Left renal cortex interstitium (tissue), 4 donors: Measurements from ENCODE around the gene SORCS3. TPM values are rescaled to one million over a fixed set of nuclear protein-coding genes. Genes with fewer than 3 reads are reported as not detected.

Experiments used
- DNase-seq, 4 donors: peaks; one replicate each; pipeline ENCODE4 v3.0.0-alpha.2; 2013; ENCODE audit warnings: low read depth in 4 of 4, low spot score in 2 of 4, missing footprints in 1 of 4
- polyA plus RNA-seq, 4 donors: library from polyadenylated mRNA; unstranded; fragments of 120-200 nt; gene quantifications; one replicate each; pipeline ENCODE4 v1.2.1, GENCODE V29; 2013; ENCODE audit not compliant: insufficient read length in 4 of 4

The SORCS3 gene
- polyA plus RNA-seq, 4 donors: 2.8 to 4.5 (median 3.8) TPM

GRCh38 chr10:104642658-104643302 lies 1.7 kb downstream of the SORCS3 start:
- peak in 1 of 4 donors; percentile 72 for DNase-seq

DNA sequence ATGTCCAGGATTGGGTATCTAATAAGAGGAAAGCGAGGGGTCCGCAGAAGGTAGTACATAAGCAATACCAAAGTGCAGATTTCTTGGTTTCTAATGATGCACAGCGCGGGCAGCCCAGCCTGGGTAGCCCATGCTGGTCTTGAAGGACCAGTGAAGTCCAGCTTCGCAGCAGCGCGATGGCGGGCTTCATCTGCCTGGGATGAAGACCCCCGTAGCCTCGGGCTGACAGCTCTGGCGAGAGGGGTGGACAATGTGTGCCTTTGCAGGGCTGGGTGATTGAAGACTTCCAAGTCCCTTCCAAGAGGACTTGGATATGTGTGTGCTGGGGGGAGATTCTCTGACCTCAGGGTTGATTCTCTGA lies 2.2 kb downstream of the SORCS3 start:
- no peak for DNase-seq

DNA sequence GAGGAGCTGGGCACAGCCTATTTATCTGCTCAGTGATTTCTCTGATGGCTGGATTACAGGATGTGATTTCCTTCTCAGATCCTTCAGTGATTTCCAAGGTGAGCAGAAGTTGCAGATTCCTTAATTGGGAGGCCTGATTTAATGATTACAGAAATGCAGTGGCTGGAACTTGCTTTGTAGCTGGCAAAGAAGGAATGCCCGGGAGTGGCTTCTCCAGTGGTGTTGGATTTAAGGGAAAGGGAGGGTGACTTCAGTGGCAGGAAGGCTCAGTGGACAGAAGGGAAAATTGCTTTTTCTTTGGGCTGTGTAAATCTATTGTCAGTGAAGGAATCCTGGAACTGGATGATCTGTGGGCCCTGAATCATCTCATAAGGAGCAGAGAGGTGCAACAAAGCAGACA lies 5.1 kb downstream of the SORCS3 start:
- DNase-seq: no peak

- no peak for DNase-seq
Observed at GRCh38 chr10:104648421-104648820, 7.3 kb downstream of the SORCS3 start.

DNA sequence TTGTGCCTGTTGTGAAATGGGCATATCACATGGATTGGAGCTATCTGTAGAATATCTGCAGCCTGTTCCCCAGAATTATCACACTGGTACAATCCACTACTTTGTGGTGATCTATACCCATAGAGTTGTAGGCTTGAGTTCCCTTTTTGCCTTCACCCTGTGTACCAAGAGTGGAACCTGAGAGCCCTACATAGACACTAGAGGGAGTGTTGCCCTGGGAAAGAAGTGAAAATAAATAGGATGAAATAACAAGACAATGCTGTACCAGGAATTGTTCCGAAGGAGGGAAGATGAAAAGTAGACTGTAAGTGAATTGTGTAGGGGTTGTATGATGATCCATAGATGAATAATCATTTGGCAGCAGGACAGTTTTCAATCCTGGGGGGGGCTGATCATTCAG lies 9.0 kb downstream of the SORCS3 start:
- DNase-seq: peak in 1 of 4 donors; percentile 16

GRCh38 chr10:104650635-104651331 lies 9.7 kb downstream of the SORCS3 start:
- no peak for DNase-seq

- DNase-seq: no peak
Observed at GRCh38 chr10:104657036-104657435, 15.9 kb downstream of the SORCS3 start.

GRCh38 chr10:104657457-104657856 lies 16.4 kb downstream of the SORCS3 start:
- DNase-seq: no peak

GRCh38 chr10:104658067-104658466 lies 17.0 kb downstream of the SORCS3 start:
- DNase-seq: no peak

- DNase-seq: no peak
Observed at GRCh38 chr10:104659809-104660208, 18.7 kb downstream of the SORCS3 start.

DNA sequence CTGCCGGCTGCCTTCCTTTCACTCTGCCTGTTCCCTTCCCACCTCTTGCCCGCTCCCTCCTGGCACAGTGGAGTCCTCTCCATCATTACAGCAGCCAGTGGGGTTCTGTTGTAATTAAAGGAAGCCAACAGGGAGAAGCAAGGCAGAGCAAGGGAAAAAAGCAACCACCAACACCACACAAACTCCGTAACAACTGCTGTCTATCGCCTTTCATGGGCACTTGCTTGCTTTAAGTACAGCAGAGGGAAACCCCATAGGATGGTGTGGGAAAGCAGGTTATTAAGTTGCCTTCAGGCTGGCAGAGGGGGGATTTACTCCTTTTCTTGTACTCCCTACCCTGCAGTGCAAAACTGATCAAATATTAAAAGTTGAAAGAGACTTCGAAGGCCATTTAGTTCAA lies 22.0 kb downstream of the SORCS3 start:
- no peak for DNase-seq

DNA sequence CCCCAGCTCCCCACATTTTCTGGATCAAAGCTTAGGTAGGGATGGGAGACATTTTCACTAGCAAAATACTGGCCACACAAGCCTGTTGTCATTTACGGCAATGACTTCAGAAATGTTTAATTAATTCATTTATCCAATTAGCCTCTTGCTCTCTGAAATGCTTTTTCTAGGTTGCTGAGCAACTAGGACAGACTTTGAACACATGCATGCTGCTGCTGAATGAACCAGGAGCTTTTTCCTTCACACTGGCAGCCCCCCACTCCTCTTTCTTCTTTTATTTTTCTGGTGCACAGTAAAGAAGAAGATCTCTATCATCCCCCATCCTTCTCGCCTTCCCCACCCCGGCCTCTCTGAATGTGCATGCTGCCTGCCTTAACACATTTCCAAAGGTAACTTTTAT lies 22.5 kb downstream of the SORCS3 start:
- no peak for DNase-seq

- DNase-seq: no peak
Observed at GRCh38 chr10:104664205-104664604, 23.1 kb downstream of the SORCS3 start.

DNA sequence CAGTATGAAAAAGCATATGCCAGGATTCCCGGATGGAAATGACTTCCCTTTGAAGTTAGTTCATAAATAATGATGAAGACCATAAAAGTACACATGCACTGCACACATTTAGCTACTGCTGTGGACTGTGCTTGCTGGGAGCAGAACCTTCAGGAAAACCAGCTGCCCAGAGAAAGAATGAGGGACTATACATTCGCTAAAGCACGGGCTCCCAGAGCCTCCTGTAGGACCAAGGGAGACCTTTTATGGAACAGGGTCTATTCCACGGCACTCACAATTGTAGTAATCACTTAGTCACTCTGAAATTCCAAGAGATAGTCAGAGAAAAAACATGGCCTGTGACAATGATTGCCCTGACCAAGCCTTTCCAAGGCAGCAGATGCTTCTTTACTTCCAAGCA lies 24.1 kb downstream of the SORCS3 start:
- DNase-seq: no peak

DNA sequence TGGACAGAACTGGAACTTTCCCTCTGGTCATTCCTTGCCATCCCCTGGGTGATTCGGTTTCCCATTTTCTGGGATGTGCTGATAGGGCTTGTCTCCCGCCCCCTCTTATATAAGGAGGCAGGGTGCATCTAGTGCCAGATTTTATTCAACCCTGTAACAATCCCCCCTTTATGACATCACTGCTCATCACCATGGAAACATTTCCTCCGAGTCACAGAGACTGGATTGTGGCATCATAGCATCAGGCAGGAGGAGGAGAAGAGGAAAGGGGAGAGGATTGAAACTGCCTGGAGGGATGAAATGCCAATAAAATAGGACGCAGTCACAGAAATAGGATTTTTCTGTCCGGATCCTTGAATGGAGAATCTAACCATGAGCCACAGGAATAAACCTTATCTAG lies 25.0 kb downstream of the SORCS3 start:
- DNase-seq: no peak

DNA sequence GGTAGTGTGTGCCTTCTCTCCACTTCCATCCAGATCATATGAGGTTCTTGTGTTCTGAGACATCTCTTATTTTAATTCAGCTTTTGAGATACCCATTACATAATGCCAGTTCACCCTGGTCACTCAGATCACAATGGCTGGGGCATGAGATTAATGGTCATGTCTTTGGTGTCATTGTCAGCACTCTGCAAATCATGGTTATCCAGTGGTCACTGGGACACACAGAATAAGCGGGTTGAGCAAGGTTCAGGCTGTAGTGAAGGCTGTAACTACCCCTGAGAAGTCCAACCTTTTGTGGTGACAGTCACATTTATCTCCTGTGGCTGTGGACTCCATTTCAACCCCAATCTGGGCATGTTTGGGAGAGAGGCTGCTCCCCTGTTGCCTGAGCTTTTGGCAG lies 35.8 kb downstream of the SORCS3 start:
- DNase-seq: no peak

DNA sequence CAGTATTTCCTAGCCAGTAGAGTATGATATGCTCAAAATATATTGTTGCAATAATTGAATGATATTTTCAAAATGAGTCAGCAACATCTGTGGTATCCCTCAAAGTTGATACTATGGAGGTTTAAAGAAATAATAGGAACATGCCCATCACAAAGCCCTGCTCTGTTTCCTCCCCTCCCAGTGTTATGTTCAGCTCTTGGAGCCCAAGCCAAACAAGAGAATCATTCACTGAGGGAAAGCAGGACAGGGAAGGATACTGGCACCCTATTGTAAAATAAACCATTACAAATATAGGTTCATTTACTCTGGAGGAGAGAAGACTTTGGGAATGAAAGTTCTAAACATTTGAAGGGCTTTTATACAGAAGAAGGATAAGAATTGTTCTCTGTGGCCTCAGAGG lies 37.6 kb downstream of the SORCS3 start:
- DNase-seq: no peak

DNA sequence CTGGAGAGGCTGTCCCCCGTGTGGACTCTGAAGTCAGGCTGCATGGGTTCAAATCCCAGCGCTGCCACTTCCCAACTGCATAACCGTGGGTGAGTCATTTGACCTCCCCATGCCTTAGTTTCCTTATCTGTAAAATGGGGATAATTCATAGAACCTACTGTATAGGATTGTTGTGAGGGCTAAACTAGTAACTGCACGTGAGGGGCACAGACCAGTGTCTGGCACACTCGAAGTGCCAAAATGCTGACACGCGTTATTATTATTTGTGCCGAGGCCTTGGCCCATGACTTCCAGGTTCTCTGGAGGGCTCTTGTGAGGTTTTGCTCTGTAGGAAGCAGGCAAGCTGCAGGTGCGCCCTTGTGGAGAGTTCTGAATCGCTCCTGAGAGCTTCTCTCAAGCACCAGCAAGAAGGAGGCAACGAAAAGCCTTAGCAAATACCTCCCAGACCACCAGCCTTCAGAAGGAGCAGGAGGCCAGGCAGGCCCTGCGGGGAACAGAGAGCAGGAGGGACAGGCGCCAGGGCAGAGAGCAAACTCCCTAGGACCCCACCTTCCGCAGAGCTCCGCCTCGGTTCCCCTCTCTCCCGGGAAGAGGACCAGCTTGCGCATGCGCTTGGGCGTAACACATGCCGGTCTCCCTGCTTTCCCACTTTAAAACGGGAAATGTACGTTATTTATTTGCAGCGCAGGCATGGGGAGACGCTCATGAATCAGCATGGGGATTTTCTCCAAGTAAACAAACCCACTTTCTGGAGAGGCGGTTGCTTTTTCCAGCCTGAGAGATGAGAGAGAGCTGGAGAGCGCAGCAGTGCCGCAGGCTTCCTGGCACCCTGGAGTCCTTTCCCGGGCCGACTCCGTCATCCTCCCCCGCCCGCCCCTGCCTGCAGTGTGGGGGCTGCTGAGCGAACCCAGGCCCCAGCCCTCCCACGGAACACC lies 39.6 kb downstream of the SORCS3 start:
- DNase-seq: peak; percentile 41 to 56 (median 47)

GRCh38 chr10:104681485-104681884 lies 40.4 kb downstream of the SORCS3 start:
- DNase-seq: no peak

DNA sequence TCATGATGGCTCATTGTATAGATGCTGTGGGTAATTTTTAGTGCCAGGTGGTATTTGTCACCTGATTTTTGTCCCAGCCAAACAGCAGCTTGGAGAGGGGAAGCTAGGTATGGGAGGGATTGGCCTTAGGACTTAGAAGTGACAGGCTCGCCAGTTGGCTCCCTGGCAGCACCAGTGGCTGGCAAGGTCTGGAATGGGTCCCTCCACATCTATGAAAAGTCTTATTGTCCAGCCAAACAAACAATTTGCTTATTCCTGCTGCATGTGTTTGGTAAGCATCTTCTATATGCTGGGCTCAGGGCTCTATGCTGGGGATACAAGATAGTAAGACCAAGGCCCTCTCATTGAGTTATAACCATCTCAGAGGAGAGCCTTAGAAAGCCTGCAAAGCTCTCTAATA lies 42.5 kb downstream of the SORCS3 start:
- DNase-seq: no peak

- DNase-seq: no peak
Observed at GRCh38 chr10:104686829-104687228, 45.7 kb downstream of the SORCS3 start.
